Stimulated activated CD4-positive, alpha-beta T cell treated with anti-CD3 and anti-CD28 coated beads, TNF-alpha, amount 100 ng/mL, for 1 hour (primary cell): ENCODE measurements around the gene PLEKHF1.
"Not testable (repeated sequence)": the region's sequence is repeated elsewhere in the genome, so short reads cannot be mapped to it uniquely, and the experiment has no call there.

ENCODE experiments used
- DNase-seq, 3 donors: peaks; one replicate each; pipeline ENCODE4 v3.0.0-alpha.2; 2020; ENCODE audit warnings: low read depth in 3 of 3, low spot score in 1 of 3

Gene PLEKHF1, protein sequence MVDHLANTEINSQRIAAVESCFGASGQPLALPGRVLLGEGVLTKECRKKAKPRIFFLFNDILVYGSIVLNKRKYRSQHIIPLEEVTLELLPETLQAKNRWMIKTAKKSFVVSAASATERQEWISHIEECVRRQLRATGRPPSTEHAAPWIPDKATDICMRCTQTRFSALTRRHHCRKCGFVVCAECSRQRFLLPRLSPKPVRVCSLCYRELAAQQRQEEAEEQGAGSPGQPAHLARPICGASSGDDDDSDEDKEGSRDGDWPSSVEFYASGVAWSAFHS

DNA sequence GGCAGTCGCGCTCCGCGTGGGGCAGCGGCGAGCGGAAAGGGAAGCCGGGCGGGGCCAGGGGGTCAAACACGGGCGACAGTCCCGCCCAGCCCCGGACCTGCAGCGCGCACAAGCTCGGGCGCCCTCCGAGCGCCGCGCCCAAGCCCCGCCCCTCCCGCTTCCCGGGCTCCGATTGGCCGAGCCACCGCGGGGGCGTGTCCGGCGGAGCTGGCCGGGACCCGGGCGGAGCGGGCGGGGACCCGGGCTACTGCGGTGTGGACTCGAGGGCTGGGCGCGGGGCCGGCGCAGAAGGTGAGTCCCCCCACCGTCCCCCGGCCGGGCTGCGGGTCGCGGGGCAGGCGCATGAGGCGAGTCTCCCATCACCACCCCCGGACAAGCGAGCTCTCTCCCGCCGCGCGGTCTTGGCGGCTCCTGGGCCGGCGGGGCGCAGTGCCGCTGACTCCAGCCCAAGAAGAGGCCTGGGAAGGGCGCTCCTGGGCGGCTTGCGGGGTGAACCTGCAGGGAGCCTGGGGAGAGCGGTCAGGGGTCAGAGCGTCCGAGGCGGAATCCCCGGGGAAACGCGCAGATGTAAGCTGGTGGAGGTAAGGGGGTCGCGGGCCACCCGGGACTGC lies at the start of gene PLEKHF1:
Gene PLEKHF1, plus strand, starts transcription at position 247 of the 611 bp plus-strand sequence. CDS start 8,379 bp downstream, outside the sequence.
- peak; percentile 49 to 82 (median 57) for DNase-seq

DNA sequence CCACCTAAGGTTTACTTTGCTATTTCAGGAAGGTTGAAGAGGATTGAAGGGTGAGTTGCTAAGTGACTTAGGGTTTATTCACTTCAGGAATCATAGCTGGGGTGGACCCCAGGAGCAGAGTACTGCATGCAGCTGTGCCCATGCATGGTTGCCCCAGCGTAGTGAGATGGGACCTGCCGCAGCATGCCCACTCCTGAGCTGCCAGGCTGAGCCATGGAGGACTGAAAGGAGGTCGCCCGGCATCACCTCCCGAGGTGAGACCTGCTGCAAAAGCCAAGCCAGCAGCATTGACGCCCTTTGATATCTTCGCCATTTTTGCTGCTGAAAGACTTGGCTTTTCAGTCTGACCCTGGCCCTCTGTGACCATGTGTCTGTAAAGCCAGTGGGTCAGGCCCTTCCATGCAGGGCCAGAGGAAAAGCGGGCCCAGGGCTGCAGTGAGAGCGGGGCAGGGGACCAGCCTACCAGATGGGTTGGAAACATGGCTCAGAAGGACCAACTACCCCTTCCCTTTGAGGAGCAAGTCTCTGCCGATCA lies 49.3 kb upstream of the PLEKHF1 start:
- no peak for DNase-seq

DNA sequence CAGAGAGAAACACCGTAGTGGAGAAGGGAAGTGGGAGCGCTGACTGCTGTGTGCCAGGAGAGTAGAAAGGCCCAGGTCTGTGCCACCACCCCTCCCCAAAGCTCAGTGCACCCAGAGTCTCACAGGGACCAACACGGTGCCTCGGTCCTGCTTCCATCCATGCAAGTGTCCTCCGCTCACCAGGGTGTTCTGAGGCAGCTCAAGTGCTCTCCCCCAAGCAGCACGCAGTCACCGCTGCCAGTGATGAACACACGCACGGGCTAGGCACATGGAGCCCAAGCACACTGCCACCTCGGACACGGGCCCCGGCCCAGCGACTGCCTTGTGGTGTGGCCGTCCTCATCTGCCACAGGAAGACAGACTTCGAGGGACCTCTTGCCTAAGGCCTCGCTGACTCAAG lies 48.7 kb upstream of the PLEKHF1 start:
- DNase-seq = no peak

DNA sequence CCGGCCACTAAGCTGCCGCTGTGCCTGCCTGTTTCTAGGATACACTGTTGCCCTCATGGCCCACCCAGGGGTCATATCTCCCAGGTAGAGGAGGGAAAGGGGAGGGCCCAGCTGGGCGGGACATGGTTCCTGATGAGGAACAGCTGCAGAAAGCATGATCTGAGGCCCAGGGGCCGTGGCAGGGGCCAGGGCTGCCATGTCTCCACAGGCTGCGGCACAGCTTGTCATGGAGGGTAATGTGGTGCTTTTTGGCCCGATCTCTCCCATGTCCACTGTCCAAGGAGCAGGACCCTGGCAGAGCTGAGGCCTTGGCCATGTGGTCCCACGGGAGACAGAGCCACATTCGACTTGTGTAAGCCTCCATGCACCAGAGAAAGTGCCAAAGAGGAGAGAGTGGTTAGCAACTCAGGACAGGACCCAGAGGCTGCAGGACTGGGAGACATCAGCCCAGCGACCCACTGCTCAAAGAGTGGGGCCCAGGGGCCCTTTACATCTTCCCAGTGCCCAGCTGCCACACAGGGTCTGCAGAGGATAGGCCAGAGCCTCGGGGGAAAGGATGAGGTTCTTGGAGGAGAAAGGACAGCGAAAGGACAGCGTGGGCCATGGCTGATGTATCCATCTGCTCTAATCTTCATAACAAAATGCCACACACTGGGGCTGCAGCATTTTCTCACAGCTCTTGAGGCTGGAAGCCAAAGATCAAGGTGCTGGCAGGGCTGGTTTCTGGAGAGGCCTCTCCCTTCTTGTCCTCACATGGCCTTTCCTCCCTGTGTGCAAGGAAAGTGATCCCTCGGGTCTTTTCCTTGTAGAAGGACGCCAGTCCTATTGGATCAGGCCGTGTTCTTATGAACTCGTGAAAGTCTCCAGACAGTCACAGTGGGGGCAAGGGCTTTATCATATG lies 47.6 kb upstream of the PLEKHF1 start:
- DNase-seq = no peak

DNA sequence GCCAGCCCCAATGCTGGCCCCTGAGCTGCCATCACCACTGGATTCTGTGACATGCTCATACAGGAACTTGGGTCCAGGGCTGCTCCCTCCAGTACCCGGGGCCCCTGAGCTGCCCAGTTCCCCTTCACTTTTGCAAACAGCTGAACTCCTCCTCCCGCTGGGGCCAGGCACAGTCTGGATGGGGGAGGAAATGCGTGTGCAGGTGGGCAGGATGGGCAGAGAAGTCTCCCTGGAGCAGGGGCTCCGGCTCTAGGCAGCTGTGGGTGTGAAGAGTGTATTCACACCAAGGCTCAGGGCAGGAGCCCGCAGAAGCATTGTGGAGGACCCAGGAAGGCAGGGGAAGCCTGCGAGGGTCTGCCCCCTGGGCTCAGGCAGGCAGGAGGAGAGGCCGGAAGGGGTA lies 46.8 kb upstream of the PLEKHF1 start:
- DNase-seq = no peak

DNA sequence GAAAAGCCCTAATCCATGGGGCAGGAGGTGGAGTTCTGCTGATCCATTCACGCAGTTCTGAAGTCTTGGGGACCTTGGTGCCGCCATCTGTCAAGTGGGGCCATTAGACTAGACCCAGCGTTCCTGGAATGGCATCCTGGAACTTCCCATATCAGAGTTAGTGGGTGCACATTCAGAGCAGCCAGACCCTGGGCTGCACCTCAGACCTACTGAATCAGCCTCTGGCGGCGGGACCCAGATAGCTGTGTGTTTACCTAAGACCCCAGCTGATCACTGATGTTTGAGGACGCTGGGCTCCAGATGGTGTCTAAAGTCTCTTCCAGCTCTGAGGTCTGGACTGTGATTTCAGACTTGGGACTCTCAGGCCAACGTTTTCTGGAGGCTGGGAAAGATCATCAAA lies 46.4 kb upstream of the PLEKHF1 start:
- DNase-seq = no peak

DNA sequence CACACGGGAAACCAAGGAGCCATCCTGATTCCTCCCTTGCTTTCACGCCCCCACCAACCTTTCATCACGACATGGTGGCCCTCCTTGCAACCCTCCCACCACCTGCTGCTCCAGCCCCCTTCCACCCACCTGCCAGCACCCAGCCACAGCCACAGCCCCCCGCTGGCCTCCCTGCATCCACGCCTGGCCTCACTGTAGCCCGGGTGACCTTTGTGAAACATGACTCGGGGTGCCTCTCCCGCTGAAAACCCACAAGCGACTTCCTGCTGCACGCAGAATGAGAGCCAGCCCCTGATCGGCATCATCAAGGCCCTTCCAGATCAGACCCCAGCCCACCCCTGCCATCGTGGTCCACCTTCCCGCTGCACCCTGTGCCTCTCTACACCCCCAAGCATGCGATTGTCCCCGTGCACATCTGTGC lies 44.3 kb upstream of the PLEKHF1 start:
- DNase-seq = no peak

DNA sequence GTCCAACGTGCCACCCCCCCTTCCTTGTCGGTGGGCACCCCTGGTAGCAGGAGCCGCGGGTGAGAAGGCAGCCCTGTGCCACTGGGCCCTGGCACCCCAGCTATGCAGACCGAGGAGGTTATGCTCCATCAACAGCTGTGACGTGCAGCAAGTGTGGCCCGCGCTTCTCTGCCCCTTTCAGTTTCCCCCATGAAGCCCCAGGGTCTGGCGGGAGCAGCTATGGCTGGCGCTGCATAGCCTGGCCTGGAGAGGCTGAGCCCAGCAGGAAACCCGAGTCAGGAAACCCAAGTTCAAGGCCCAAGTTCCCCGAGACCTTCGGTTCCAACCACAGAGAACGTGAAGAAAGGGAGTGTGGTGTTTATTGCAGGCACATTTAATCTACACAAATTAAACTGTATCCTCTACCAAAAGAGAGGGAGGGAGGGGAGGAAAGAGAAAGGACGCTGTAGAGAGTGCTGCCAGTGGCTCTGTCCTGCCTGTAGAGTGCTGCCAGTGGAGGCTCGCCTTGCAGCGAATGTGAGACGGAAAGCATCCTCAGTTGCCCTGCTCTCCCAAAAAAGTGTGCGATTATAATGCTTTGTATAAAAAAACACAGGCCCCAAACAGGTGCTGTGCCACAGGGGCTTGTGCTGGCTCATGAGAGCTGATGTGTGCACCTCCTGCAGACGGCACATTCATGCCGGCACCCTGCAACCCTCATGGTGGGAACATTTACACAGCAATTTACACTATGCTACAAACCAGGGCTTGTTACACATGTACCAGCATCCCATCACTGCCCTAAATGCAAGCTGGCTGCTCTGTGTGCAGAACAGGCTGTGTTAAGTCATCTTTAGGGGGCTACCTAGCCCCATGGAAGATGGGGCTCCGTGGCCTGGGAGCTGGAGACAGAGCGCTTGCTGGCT lies 42.8 kb upstream of the PLEKHF1 start:
- DNase-seq = no peak

DNA sequence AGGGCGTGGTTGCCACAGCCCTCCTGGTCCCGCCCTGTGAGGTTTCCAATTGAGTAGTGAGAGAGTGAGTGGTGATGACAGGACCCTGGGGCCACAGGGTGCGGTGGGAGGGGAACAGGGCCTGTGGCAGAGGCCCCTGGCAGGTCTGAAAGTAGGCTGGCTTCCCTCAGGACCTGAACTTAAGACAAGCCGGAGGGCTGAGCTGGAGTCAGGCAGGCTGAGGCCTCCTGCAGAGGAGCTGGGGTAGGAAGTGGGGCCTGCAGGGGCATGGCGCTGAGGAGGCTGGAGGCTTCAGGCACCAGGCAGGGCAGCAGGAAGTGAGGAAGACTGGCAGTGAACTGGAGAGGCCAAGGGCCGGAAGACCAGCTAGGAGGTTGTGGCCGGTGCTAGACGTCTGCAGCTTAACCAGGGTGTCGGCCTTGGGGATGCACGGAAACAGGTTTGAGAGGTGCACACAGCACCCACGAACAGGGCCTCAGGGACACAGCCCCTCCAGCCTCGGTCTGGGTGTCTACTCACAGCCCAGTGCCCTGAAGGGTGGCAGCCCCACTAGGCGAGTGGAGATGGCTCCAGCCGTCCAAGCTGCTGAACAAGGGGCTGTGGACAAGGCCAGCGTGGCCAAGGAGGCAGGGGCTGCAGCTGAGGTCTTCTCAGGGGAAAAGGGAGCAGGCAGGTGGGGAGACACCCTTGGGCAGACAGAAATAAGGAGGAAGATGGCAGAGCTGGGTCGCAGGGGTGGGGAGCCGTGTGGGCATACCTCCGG lies 41.4 kb upstream of the PLEKHF1 start:
- DNase-seq = no peak

DNA sequence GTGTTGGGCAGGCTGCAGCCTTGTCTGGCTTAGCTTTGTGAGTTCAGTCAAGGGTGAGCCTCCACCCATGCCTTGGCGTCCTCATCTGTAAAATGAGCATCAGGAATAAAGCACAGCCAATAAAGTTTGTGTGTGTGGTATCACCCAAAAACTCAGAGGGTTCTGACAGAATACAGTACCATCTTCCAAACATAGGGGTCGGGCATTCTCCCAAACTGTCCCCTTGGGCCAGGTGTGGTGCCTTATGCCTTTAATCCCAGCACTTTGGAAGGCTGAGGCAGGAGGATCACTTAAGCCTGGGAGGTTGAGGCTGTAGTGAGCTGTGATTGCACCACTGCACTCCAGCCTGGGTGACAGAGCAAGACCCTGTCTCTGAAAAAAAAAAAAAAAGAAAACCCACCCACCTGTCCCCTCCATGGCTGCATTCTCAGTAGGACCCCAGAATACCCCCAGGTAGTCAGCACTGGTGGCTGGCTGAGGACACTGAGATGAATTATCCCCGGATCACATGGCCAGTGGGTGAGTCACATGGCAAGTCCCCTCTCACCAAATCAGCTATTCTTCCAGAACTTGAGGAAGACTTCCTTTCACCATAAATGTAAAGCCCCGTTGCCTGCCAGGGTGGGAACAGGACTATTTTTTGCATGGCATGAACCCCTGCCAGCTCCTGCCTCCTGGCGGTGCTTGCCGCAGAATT lies 40.6 kb upstream of the PLEKHF1 start:
- no peak for DNase-seq

DNA sequence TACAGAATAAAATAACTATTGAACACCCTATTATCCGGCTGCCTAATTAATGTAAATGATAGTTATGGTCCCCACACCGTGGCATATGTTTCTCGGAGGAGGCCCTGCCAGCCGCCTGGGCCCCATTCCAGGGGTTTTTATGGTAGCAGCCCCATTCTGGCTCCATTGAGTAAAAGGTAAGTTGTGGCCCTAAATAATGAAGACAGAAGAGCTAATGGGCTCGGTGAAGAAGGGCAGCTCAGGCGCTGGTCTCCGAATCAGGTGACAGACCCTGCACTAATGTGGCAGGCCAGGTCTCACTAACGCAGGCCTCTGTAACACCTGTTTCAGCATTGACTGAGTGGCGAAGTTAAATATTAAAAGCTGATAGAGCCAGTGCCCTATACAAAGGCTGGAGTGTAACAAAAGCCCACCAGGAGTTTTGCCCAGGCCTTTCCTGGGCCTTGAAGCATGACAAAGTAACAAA lies 40.0 kb upstream of the PLEKHF1 start:
- DNase-seq = no peak

DNA sequence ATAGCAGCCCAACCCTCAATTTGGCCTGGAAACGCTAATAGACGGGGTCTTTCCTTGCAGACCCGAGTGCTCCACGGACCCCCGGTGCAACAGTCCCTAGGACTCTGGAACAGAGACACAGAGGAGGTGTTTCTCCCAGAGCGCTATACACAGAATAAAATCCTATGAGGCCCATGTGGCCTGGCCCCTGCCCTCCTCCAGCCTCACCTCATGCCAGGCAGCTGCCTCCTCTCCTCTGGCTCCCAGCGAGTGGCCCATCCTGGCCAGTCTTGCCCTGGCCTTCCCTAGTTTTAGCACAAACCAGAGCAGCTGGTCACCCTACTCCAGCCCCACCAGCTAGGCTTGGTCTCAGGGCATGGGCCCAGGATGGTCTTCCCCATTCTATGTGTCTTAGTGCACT lies 38.9 kb upstream of the PLEKHF1 start:
- DNase-seq = no peak

DNA sequence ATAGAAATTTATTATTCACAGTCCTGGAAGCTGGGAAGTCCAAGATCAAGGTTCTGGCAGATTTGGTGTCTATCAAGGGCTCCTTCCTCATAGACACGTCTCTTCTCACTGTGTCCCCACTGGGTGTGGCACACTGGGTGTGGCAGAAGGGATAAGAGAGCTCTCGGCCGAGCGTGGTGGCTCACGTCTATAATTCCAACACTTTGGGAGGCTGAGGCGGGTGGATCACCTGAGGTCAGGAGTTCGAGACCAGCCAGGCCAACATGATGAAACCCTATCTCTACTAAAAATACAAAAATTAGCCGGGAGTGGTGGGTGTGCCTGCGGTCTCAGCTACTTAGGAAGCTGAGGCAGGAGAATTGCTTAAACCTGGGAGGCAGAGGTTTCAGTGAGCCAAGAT lies 38.4 kb upstream of the PLEKHF1 start:
- DNase-seq = not testable (repeated sequence)

DNA sequence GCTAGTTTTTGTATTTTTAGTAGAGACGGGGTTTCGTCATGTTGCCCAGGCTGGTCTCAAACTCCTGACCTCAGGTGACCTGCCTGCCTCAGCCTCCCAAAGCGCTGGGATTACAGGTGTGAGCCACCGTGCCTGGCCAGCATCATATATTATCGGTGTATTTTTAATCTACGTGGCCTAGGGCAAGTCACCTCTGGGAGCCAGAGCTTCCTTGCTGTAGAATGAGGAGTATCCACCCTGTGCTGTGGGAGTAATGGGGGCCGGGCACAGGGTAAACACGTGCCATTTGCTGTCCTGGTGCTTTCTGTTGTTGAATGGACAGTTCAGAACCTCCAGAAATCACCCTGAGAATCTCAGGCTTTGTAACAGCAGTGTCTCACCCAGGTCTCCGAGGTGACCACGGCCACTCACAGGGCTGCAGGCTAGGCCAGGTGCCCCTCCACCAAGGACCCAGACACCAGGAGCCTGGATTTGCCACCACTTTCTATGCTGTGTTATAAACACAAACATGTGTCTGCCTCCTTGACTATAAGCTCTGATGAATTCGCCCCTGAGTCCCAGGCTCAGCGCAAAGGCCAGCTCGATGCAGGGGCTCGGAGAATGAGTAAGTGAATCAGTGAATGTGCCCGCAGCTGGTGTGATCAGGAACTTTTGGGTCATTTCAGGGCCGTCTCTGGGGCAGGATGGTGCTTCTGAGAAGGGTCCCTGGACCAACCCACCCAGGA lies 36.4 kb upstream of the PLEKHF1 start:
- DNase-seq = no peak

DNA sequence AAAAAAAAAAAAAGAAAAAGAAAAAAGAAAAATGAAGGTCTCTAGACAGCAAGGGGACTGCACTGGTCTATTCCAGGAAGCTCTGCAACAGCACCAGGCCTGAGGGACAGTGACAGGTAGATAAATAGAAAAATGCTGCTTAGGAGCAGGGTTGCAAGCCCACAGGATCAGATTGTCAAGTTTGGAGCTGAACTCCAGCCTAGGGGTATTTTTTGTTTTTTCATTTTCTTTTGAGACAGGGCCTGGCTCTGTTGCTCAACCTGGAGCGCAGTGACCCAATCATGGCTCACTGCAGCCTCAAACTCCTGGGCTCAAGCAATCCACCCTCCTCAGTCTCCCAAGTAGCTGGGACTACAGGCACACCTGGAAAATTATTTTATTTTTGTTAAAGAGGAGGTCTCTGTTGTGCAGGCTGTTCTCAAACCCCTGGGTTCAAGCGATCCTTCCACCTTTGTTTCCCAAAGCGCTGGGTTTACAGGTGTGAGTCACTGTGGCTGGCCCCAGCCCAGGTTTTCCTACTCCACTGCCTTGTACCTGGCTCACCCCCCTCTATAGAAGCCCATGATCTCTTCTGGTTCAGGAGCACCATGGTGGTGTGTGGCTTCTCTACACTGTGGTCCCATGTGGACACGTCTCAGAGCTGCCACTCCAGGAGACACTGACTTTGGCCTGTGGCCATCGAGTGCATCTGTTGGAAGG lies 35.3 kb upstream of the PLEKHF1 start:
- no peak for DNase-seq

DNA sequence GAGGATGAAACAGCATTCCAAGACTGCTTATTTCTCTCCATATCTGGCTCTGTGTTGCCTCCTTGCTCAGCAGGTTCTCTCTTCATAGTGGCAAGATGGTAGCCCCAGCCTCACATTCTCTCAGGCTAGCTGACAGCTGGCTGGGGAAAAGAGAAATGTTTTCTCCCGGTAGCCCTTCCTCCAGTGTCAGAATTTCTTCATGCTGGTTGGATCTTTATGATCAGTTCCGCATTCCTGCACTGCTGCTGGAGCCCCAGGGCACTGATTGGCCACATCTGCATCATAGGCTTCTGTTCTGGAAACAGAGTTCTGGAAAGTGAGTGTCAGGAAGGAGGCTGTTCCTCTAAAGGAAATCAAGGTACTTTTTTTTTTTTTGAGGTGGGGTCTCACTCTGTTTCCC lies 34.6 kb upstream of the PLEKHF1 start:
- DNase-seq = no peak

DNA sequence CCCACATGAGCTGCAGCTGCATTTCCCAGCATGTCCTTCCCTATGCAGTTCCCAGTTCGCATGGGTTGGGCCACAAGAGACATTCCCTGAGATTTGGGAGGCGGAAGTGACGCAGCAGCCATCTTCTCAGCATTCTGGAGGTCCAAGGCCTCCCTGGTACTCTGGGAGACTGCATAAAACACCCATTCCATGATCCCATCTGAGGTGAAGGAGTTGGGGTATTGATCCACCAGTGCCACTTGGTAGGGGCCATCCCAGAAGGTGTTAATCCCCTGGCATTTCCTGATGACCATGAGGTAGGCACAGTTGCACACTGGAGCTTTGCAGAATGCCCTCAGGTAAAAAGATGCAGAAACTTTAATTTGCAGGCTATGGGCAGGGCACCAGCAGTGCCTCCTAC lies 33.8 kb upstream of the PLEKHF1 start:
- no peak for DNase-seq

DNA sequence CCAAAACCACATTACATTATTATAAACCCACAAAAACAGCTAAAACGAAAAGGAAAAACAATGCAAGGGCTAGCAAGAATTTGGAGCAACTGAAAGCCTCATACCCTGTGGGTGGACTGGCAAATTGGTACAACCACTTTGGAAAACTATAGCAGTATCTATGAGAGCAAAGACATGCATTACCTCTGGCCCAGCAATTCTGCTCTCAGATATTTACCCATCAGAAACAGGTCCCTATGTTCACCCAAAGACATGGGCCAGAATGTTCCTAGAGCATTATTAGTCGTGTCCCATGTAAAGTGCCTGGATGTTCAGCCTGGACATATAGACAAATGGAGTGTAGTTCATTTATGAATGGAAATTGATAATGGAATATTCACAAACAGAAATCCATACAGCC lies 31.3 kb upstream of the PLEKHF1 start:
- no peak for DNase-seq
